Right lobe of liver (tissue), 4 donors: Measurements from ENCODE around the gene EXOC3L1.

ENCODE experiments used
- CTCF ChIP-seq, 4 donors: fragments of 200-600 bp in 3 of 4; fragments of 450-650 bp in 1 of 4; IDR thresholded peaks; one replicate each; pipeline versions ENCODE4 v1.5.1 to v1.8.0; 2016 to 2022; ENCODE audit warnings: antibody characterized with exemption in 4 of 4, mild to moderate bottlenecking in 2 of 4
- POLR2A ChIP-seq: fragments of 450-650 bp; IDR thresholded peaks from one replicate; pipeline ENCODE4 v1.6.1; 2017; ENCODE audit warnings: antibody characterized with exemption, mild to moderate bottlenecking
- donor health status: DM: no; HTN: no; CAD: no.
- donor health status: DM: no; HTN: no; CAD: no.
- donor health status: DM: no; HTN: yes; CAD: no.

- no peak for TF ChIP-seq CTCF (IDR thresholded peaks at IDR 0.05)
- TF ChIP-seq POLR2A: no peak
Measured at GRCh38 chr16:67238806-67239470, 49.0 kb upstream of the EXOC3L1 start.
